ENCODE results near the gene RBM8A.

RBM8A gene

DNA sequence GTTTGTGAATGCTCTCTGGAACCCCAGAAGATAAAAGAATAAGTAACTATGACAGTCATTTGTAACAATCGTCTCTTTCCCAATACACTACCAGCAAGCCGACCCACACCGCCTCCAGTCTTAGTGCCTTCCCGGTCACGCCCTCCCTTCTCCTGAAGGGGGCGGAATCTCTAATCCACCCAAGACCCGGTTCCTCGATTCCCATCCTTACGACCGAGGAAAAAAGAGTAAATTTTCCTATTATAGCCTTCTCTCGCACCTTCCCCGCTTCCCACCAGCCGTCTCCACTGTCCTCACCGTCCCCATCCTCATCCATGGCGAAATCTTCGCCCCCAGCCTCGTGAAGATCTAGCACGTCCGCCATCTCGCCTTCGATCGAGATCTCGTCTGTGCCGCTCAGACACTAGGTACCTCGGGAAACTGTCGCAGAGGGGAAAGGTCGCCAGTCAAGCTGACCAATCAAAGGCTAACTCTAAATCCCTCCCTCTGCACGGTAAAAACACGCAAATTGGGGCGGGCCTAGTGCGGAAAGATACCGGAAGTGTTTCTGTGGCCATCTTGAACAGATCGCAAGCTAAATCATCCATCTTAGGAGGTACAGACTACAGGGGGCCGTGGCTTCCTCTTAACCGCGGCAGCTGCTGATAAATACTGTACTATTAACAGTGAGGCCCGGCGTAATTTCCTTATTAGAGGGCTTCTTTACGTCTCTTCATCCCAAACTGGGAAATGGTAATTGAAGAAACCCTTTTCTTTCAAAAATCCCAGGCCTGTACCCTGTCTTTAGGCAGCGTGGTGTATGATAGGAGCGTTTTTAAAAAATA, at the start of gene RBM8A:
Gene RBM8A, minus strand, starts transcription at position 422 of the 824 bp plus-strand sequence. Its CDS starts 58 bp downstream, at position 364.
- peak; percentile 95 for DNase-seq

DNA sequence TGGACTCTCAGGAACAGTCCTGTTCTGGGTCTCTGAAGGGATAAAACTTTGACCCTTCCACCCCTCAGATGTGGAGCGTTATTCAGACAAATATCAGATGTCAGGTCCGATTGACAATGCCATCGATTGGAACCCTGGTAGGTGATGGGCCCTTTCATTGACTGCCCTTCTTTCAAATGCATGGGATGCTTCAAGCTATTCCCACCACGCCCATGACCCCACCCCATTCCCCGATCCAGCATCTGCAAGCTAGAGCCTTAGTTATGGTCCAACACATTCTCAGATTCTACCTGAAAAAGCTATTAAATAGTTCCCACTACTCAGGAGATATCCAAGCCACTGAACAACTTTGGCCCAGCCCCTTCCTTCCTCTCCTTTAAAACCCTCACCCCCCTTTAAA, 49.7 kb upstream of the RBM8A start:
- no peak for DNase-seq

DNA sequence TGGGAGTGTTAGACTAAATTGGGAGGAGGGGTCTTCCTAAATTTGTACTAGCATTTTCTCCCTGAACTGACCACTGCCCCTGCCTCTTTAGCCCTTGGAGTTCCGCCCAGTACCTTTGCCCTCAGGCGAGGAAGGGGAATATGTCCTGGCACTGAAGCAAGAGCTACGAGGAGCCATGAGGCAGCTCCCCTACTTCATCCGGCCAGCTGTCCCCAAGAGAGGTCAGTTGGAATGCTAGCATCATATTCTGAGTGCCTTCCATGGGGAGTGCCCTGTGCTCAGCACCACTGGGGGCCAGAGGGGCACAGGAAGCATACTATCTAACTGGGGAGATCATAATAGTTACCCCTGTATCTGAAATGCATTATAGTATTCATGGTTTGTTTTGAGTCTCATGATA, 47.9 kb upstream of the RBM8A start:
- DNase-seq = no peak

DNA sequence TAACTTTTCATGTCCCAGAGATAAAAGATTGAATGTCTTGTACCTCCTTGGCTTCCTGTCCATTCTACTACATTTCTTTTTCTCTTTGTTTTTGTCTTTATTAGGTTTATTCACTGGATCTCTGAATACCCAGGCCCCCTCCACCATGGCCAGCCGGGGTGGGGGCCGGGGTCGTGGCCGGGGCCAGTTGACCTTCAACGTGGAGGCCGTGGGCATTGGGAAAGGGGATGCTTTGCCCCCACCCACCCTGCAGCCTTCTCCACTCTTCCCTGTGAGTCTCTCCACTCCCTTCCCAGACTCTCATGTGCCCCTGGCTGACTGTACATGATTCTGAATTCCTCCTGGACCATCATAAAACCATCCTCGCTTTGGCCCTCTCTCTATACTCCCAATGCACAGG, 47.4 kb upstream of the RBM8A start:
- DNase-seq = no peak

DNA sequence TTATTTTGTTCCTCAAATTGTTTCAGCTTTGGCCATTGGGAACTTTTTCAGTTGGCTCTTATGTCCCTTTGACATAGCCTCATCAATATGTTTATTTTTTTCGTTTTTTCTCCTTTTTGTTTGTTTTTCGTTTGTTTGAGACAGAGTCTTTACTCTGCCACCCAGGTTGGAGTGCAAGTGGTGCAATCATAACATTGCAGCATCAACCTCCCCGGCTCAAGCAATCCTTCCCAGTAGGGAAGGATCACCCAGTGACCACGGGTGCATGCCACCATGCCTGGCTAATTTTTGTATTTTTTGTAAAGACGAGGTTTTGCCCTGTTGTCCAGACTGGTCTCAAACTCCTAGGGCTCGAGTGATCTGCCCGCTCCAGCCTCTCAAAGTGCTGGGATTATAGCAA, 45.3 kb upstream of the RBM8A start:
- DNase-seq = no peak

DNA sequence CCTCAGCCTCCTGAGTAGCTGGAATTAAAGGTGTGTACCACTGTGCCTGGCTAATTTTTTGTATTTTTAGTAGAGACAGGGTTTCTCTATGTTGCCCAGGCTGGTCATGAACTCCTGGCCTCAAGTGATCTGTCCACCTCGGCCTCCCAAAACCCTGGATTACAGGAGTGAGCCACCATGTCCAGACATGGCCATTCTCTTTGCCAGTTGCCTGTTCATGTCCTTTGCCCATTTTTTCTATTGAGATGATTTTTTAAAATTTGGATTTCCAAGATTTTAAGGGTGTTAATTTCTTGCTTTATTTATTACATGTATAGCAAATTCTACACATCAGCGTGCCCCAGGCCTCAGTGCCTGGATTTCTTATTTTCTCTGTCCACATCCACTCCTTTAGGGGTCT, 40.0 kb upstream of the RBM8A start:
- no peak for DNase-seq

DNA sequence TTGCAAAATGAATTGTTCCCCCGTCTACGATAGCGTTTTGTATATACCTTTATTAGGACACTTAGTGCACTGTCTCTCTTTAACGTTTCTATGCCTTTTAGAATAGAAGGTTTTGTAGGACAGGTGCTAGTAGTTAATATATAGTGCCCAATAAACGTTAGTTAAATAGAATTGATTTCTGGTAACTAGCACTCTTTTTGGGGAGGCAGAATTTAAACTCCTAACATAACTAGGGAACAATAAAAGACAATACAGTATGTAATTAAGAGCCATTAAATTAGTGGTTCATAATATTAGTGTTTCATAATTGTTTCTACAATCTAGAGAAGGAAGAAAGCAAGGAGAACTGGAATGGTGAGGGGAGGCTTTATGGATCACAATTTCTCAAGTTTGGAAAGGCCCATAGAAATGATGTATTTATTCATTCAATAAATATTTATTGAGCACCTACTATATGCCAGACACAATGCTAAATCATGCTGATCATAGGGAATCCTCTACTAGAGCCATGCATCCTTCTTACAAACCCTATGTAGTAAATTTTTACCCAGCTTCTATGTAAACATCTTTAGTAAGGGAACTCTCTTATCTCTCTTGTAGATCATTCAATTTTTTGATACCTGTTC, 37.9 kb upstream of the RBM8A start:
- no peak for DNase-seq

DNA sequence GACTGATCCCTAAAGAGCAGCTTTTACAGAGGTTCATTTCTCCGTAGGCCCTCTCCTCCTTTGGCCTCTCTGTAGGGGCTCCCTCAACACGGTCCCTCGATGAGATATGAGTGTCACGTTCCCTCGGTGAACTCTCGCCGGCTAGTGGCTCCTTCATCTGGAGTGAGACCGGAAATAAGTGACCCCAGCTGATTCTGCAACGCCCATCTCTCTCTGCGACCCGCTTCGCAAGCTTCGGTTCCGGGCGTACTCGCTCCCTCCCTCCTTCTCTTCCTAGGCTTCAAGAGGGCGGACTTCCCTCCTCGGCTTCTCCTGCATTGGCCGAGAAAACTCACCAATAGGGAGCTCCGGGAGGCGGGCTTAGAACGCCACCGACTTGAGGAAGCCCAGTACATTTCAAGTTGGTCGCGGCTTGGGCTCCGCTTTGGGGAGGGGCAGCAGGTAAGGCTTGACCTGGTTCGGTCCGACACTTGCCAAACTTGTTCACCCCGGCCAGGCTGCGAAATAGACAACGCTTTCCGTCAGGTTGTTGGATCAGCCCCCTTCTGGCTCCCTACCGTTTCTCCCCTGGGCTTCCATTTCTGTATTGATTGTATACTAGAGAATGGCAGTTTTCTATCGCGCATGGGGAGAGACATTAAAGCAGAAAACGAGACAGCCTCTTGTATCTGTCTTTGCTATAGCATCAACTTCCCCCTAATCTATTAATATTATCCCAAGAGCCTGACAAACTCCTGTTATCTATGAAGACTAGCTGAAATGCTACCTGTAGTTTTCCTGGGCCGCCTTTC, 37.2 kb upstream of the RBM8A start, which contains the start of the genes ANKRD34A and POLR3GL:
Gene ANKRD34A, minus strand, starts transcription at position 248 of the 791 bp plus-strand sequence. CDS start 2,816 bp downstream, outside the sequence.
Gene POLR3GL, plus strand, starts transcription at position 363 of the 791 bp plus-strand sequence. CDS start 10,176 bp downstream, outside the sequence.
- DNase-seq = peak; percentile 93

DNA sequence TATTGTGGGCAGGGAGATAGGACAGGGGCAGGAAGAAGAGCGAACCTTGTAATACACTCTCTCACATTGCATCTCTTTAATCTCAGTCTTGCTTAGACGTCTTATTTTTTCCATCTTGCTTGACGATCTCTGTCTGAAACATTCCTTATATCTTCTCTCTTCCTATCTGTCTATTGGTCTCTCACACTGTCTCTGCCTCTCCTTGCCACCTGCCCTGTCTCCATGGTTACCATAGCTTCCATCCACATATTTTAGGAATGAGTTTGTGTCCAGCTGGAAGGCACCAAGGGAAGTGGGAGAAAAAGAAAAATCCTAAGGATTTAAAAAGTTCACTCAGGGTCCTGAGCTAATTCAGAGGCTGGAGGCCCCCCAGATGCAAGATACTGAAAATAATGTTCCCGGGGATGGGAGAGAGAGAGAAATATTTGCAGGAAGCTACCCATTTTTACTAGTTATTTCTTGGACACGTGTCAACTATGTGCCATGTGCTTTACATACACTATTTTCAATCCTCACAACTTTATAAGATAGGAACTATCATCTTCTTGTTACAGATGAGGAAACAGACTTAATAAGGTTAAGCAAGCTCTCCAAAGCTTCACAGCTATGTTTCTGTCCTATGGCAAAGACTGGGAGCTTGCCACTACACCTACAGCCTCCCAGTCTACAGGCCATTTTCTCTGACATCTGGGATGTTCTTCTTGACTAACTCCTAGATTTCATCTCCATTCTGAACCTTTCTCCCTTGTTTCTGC, 36.2 kb upstream of the RBM8A start:
- no peak for DNase-seq

DNA sequence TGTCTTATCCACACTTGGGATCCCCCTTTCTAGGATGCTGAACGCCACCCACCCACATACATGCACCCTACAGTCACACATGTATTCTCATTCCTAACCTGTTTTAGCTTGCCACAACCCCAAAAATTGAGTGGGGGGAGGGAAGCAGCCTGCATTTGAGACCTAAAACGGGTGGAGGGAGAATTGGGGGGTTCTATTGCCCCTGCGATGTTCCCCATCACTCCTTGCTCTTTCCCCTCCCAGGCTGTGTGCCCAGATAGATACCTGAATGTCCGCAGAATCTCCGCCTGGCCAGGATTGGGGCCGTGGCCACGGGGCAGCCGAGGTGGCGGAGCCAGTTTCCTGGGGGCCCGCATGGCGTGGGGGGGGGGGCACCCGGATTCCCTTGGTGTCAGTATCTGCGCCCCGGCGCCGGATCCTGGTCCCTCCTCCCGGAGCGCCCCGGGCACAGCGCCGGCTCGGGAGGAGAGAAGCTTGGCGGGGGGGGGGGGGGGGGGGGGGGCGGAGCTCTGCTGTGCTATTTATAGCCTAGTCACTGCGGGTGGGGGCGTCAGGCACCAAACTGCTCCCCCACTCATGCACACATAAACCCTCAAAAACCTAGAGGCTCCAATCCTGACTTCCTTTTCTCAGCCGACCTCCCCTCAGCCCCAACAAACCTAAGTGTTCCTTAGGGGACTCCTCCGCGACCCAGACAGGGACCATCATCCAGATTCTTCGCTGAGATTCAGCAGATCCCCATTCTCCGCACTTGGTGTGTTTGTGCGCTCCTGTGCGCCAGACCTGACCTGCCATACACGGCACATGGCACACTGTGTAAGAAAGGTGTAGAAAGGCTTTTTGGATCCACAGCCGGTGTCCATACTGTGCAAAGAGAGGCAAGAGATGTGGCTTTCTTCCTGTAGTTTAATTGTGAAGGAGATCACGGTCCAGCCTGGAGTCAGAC, 35.1 kb upstream of the RBM8A start:
- DNase-seq = peak; percentile 63

DNA sequence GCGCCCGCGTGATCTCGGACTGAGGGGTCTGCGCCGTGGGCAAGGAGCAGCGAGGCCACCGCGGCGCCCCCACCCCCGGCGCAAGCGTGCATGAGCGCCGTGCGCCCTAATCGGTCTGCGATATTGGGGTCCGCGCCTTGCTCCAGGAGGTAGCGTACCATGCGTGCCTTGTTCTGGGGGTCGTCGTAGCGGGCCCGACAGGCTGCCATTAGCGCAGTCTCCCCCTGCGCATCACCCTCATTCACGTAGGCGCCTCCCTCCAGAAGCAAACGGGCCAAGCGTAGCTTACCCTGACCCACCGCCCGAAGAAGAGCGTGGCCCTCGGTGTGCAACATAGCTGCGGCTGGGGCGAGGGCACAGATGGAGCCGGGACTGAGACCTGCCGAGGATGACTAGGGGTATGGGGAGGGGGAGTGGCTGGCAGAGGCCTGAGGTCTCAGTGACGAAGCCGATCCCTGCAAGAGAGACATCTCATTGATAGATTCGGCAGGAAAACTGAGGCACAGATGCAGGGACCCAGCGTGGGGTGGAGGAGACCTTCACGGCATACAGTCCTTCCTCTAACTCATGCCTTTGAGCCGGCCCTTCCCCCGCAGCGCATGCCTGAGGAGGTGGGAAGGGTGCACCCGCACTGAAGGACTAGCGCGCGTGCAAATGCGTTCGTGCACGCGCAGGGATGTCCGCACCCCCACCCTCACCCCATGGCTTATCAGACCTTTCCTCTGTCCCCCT, 34.3 kb upstream of the RBM8A start:
- no peak for DNase-seq

DNA sequence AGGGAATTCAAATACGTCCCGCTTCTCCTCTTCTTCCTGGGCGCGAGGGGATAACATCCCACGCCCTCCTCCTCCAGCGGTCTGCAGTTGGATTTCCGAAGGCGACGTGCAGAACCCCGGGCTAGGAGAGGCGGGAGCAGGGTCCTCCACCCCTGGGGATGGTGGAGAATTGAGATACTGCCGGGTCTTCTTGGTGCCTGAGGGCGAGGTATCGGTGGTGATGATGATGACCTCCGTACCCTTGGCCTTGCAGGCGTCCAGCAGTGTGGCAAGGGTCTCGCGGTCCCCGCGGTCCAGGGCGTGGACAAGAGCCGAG, 33.8 kb upstream of the RBM8A start:
- DNase-seq = no peak

DNA sequence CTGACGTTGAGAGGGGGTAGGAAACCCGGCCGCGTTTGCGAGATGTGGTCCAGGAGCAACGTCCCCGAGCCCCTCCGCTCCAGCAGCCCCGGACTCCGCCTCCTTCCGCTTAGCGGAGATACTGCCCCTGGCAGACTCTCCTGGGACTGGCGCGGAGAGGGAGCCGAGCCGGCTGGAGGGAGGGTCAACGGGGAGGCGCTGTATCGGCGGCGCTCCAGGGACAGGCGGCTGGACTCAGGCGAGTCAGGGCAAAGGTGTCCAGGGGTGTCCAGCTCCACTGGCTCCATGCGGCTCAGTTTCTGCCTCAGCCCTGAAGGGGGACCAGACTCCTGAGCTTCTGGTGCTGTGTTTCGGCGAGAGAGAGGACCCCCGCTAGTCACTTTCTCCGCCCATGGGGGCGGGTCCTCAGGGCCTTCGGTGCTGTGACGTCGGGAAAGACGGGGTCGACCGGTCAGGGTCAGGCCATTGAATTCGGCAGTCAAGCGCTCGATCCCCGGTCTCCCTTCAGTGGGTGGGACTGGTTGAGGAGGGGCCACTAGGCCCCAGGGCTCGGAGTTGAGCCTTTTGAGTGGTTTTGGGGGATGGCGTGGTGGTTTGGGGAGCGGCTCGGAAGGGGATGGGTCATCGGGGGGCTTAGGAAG, 33.3 kb upstream of the RBM8A start:
- DNase-seq = peak; percentile 51

DNA sequence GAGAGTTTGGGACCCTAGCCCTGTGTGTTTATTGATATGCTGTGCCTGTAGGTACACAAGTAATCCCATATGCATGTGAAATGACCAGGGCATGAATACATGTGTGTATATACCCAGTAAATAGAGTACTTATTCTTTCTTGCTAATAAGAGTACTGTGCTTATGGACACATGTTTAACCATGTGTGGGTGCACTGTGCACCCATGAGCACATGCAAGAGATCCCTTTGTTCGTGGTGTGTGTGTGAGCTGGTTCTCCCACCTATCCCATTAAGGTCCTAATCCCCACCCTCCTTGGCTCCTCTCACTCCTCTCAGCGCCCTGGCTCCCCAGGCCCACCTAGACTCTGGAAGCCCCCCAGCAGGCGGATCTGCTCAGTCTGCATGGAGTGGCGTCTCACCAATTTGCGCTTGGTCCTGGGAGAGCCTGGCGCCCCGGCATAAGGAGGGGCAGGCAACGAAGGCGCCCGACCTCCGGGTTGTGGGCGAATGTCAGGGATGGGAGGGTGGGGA, 32.7 kb upstream of the RBM8A start:
- DNase-seq = no peak

DNA sequence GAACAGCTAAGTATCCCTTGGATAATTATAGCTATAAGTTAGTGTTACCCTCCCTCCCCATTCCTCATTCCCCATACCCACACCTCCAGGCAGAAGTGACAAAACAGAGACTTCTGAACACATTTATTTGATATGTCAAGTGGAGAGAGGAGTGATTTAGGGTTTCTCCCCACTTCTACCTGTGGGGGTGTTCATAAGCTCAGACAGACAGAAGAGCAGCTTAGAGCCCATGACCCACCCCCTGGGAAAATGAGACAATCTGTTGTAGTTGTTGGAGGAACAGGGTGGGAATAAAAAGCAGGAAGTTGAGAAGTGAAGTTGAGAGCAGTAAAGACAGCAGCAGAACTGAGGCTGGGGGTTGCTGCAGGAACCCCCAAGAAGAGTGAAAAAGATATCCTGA, 32.0 kb upstream of the RBM8A start:
- no peak for DNase-seq

DNA sequence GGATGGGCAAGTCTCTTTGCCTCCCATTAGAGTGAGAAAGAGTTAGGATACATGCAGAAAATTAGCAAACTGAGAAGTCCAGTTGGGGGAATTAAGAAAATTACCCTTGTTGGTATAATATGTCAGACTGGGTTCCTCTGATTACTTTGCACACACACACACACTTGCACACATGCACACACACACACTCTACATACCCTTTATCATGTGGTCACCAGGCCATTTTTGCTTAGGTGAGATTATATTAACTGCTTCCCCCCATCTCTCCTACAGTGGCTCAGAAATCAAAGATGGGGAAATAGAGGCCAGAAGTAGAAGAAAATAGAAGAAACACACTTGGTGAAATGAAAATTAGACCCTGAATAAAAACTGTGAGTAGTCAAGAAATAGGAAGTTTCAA, 31.4 kb upstream of the RBM8A start:
- DNase-seq = no peak

DNA sequence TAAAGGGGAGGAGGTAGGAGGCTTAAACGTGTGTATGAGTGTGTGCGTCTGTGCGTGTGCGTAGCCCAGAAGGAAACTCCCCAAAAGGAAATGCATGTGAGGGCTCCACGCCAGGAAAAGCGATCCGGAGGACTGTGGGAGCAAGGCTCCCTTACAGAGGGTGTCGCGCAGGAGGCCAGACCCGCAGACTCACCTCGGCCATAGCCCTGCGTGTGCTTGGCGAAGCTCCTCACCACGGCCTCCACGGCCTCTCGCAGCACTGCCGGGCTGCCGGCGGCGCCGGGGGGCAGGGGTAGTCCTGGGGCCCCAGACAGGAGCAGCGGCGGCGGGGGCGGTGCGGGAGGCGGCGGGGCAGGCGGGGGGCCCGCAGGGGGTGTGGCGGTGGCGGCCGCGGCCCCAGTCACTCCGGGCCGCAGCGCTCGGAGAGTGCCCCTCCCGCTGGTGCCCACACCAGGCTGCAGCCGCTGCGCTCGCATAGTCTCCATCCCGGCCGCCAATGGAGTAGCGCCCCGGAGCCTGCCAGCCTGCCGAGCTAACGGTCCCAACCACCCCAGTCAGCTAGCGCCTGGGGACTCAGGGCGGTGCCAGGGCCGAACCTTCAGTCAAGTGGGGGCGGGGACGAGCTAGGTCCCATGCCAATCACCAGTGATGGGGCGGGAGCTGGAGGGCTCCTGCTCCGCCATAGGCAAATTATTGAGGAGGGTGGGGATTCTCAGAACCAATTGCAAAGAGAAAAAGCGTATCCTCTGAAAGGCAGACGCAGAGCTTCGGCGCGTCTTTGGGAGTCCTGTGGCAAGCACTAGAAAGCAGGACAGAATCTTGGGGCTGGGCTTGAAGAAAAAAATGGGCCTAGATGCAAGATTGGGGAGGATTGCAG, 30.4 kb upstream of the RBM8A start, which contains the start of gene LIX1L:
Gene LIX1L, minus strand, starts transcription at position 575 of the 877 bp plus-strand sequence. Its CDS starts 90 bp downstream, at position 485.
- peak; percentile 96 for DNase-seq

DNA sequence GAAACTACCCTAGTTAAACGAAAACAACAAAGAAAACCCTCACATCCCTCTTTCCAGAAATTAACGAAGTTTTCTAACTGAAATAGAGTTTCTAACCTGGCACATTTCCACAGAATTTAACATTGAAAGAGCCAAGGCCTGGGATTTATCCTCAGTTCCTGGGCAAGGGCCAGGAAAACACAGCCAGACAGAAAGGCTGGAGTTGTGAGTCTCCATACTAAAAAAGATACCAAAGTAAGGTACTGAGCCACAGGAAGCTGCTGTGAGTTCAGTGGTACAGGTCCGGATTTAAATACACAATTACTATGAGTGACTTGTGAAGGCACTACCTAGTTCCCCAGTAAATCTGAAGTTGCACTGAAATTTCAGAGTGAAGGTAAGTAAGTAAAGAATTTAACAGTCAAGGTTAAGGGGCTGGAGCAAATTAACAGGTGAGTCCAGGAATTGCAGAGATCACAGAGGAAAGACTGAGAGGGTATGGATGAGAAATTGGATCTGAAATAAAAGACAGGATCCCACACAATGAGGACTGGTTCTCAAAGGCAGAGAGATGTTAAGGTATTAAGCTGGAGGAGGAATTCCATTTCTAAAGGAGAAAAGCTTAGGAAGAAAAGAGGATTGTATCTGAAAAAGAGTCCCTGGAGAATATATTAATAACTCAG, 29.6 kb upstream of the RBM8A start:
- DNase-seq = no peak

Measured in stimulated activated CD4-positive, alpha-beta T cell treated with anti-CD3 and anti-CD28 coated beads, Interleukin-4, amount 100 ng/mL, for 24 hours (primary cell).